GM12874 (cell line): ENCODE data around the gene FHL3.

ENCODE experiments used
- TF ChIP-seq, protein P1 (sequence below): IDR thresholded peaks from 2 replicates; pipeline ENCODE4 v1.5.1; 2011; ENCODE audit warnings: low read depth, mild to moderate bottlenecking, control low read depth, low read length, moderate library complexity; ENCODE audit not compliant: insufficient read depth

FHL3 gene

DNA sequence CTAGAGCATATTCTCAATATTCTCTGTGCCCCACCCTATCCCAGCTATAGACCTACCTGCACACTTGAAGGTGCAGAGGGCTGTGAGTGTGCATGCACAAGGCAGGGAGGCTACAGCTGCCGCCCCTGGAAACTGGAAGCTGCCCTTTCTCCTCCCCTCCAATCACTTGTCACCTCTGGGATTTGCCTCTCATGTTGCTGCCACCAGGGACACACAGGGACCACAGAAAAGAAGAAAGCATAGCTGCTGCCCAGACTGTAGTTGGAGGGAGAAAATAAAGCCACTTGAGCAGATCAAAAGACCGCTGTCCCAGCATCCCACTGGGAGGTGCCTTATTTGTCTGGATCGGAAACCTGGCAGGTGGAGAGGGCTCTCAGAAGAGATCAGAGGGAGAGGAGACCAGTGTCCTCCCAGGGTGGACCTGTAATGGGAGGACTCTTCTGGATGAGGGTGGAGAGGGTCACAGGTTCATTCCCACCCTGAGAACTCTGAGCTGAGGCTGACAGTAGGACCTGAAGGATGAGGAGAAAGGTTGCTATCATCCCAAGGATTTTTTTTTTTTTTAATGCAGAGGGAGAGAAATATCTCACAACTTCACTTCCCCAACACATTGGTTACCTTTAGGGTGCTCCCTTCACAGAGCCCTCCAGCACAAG is 50.9 kb downstream of the FHL3 start:
- TF ChIP-seq, protein P1, sequence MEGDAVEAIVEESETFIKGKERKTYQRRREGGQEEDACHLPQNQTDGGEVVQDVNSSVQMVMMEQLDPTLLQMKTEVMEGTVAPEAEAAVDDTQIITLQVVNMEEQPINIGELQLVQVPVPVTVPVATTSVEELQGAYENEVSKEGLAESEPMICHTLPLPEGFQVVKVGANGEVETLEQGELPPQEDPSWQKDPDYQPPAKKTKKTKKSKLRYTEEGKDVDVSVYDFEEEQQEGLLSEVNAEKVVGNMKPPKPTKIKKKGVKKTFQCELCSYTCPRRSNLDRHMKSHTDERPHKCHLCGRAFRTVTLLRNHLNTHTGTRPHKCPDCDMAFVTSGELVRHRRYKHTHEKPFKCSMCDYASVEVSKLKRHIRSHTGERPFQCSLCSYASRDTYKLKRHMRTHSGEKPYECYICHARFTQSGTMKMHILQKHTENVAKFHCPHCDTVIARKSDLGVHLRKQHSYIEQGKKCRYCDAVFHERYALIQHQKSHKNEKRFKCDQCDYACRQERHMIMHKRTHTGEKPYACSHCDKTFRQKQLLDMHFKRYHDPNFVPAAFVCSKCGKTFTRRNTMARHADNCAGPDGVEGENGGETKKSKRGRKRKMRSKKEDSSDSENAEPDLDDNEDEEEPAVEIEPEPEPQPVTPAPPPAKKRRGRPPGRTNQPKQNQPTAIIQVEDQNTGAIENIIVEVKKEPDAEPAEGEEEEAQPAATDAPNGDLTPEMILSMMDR: no peak

DNA sequence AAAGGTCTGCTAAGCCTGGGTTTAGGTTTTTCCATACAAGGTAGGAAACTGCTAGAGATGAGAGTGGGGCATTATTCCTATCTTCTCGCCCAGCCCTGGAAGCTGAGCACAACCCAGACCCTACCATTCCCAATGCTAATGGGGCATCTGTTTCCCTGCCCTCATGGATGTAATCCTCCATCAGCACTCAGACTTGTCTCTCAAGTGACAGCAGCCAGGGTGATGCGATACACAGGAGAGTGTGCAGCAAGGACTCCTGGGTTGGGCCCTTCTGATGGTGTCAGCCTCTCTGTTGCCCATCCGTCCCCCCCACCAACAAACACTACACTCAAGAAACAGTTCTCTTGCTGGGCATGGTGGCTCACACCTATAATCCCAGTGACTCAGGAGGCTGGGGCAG is 52.6 kb downstream of the FHL3 start:
- TF ChIP-seq, protein P1: no peak

DNA sequence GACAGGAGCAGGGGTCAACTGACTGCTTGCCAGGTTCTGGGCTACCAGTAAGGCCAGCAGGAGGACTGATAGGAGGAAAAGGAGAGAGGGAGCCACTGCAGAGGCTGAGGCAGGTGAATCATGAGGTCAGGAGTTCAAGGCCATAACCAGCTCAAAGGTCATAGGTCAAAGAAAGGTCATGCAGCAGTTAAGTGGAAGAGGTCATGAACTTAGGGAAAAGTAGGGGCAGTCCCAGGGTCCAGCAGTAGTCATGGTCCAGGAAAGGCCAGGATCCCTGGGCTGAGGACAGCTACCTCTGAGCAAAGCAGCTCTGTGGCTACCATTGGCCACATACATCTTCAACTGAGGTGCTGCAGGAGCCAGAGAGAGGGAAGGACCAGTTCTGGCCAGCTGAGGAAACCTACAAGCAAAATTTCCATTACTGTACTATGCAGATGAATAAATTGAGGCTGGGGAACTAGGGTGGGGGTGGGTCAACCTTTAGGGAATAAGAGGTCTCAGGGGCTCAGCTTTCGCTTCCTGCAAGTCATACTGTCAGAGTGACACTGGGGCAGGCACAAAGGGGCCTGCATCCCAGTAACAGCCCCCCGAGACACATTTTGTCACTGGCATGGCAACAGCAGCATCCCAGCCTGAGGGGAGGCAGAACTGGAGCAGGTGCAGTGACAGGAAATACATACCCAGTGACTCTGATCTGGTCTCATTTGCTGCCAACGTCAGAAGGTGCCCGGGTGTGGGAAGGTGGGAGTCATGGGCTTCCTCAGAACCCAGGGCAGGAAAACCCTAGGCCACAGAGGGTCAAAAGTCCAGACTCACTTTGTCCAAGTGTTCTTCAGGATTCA is 53.3 kb downstream of the FHL3 start:
- TF ChIP-seq, protein P1: no peak

DNA sequence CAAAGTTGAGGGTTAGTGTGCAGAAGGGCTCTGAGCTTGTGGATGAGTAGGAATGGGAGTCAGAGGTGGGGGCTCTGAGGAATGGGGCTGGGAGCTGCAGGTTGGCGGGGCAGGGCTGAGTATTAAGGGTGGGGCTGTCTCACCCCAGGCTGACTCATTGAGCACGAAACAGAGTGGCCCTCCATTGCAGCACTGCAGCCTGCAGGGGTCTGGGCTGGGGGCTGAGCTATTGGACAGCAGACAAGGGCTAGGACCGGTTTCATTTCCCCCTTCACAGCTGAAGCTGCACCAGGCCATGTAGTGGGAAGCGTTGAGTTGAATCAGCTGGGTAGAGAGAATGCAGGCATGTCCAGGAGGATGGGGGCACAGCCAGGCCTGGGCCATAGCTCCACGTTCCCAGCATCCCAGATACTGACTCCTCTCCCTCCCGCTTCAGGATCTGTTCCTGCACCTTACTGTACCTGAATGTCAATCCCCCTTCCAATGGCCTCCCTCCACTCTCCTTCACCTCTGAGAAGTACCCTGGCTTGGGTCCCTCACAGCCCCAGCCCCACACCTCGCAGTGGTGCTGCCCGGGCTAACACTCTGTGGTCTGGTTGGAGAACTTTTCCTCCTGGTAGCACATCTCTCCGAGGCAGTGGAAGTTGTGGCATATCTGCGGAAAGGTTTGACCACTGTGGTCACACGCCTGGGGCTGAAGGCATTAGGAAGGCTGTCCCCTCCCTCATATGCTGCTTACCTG is 54.1 kb downstream of the FHL3 start:
- TF ChIP-seq, protein P1: no peak

DNA sequence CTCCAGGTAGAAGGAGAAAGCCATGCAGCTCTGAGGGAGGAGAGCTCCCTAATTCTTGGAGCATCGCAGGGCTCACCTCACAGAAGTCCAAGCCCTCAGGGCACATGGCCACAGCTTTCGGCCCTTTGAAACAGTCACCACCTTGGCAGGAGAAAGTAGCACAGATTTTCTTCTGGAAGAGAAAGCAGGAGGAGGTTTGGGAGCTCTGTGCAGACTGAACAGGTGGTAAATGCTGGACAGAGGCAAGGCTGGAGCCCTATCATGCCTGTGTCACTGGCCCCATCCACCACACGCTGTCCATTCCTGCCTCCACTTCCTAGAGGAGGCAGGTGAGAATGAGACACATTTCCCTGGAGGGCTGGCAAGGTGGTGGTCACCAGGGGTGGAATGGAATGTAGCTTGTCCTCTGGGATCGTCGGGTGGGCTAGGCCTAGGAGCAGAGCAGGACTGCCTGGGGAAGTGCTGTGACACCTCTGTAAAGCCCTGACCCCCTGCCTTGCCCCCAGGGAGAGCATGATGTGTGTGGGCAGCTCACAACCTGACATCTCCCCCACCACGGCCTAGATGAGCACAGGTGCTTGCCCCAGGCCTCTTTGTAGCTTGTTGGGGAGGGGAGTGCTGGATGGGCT is 55.7 kb downstream of the FHL3 start:
- TF ChIP-seq, protein P1: no peak

DNA sequence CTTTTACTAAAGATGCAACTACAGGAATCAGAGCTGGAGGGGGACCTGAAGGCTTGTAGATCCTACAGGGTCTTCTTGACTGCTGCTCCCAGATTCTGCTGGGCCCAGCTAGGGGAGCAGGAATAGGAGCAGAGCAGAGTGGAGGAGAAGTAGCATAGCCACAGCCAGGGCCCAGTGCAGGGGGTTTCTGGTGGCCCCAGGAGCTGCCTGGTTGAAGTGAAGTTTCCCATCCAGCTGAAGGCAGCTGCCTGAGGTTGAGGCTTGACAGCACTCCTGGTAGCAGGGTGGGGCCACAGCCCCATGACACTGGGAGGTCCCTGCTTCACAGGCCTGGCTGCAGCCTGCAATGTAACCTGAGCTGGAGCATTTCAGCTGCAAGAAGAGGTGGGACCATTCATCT is 56.5 kb downstream of the FHL3 start:
- TF ChIP-seq, protein P1: no peak

DNA sequence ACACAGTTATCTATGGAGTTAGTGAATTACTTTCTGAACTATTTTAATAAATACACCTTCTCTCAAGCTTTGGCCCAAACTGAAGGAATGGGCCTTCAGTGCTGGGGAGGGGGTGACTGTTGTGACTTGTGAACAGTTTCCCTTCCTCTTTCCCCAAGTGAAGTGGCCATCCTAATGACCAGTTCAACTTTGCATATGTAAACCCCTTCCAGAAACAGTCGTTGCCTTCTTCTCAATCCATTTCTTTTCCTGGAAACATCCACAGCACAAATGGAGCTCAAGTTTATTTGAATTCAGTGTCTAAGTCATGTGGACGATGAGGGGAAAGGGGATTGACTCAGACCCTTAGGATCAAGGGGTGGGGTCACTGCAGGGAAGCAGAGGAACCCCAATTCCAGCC is 57.1 kb downstream of the FHL3 start:
- TF ChIP-seq, protein P1: no peak
